Adrenal gland (tissue), 12 donors: Measurements from ENCODE around the gene ATG101. TPM values are rescaled to one million over a fixed set of nuclear protein-coding genes. Genes with fewer than 3 reads are reported as not detected.

ENCODE experiments used
- DNase-seq, 7 donors: peaks; one replicate each; pipeline ENCODE4 v3.0.0-alpha.2; 2019 to 2020
- H3K27ac ChIP-seq, 5 donors: fragments of 200-600 bp; sonication (generic) in 4 of 5; 1 replicate in 3 of 5; 2 replicates in 2 of 5; pipeline versions ENCODE4 v1.5.1 to v1.8.0; 2016 to 2020; ENCODE audit warnings: mild to moderate bottlenecking in 1 of 5
- H3K27me3 ChIP-seq: fragments of 200-600 bp; 2 replicates; pipeline ENCODE4 v1.8.0; 2021
- H3K36me3 ChIP-seq, 2 donors: fragments of 200-600 bp; replicated peaks in 1 of 2; 1 replicate in 1 of 2; 2 replicates in 1 of 2; pipeline versions ENCODE4 v1.5.1 to v1.8.0; 2018 to 2022
- H3K4me1 ChIP-seq, 2 donors: fragments of 200-600 bp; replicated peaks in 1 of 2; 1 replicate in 1 of 2; 2 replicates in 1 of 2; pipeline versions ENCODE4 v1.5.1 to v1.8.0; 2018 to 2021
- H3K4me3 ChIP-seq, 4 donors: fragments of 200-600 bp; sonication (generic) in 3 of 4; one replicate each; pipeline ENCODE4 v1.5.1; 2016 to 2018
- H3K9me3 ChIP-seq, 3 donors: fragments of 200-600 bp; sonication (generic) in 1 of 3; replicated peaks in 1 of 3; 1 replicate in 2 of 3; 2 replicates in 1 of 3; pipeline versions ENCODE4 v1.5.1 to v1.8.0; 2016 to 2021
- CTCF ChIP-seq, 6 experiments: fragments of 450-650 bp in 4 of 6; fragments of 200-600 bp in 2 of 6; sonication (generic) in 1 of 6; IDR thresholded peaks; 1 replicate in 5 of 6; 2 replicates in 1 of 6; pipeline versions ENCODE4 v1.5.1 to v1.8.0; 2016 to 2021; ENCODE audit warnings: antibody characterized with exemption in 6 of 6, mild to moderate bottlenecking in 2 of 6, moderate library complexity in 1 of 6
- POLR2A ChIP-seq, 2 donors: fragments of 450-650 bp; IDR thresholded peaks; one replicate each; pipeline ENCODE4 v1.6.1; 2017; ENCODE audit warnings: antibody characterized with exemption in 2 of 2, mild to moderate bottlenecking in 2 of 2, moderate library complexity in 1 of 2
- WGBS, 4 donors: extraction: QIAGEN DNeasy Blood & Tissue Kit in 2 of 4; methylation state at CpG; one replicate each; pipeline versions ENCODE4 v1.1.5 to v1.1.7; 2013 to 2017; 5-methylcytosine and 5-hydroxymethylcytosine counted together
- intact Hi-C, 2 donors: fragments of 100-400 bp; cut with DNase I; formaldehyde crosslinking; loops; one replicate each; pipeline versions ENCODE4 v1.14.1 to v1.15.0; 2022 to 2023
- polyA plus RNA-seq, 3 donors: library from polyadenylated mRNA; stranded (reverse); fragments of 200-250 nt in 2 of 3; fragments of 350-450 nt in 1 of 3; fragmentation: Illumina TruSeq in 1 of 3; extraction: RNeasy Lipid Tissue Mini Kit (QIAGEN cat#74804) in 1 of 3; gene quantifications; one replicate each; pipeline ENCODE4 v1.2.3, GENCODE V29; 2013 to 2014
- total RNA-seq, 9 donors: library from RNA; depleted of rRNA in 4 of 9; stranded (reverse); fragments of >200 nt in 4 of 9; fragments of 120-200 nt in 1 of 9; fragmentation: NEBNext Ultra II Directional in 1 of 9; extraction: Animal tissue kit (Norgen Biotek cat#: 25700) in 1 of 9; gene quantifications; one replicate each; pipeline versions ENCODE4 v1.1.0 to v1.2.4, GENCODE V29; 2013 to 2023
- donor health status: healthy with polysubstance abuse.
- donor health status: Bipolar disorder and iron deficiency.
- donor health status: DM: yes; HTN: yes; CAD: no.
- donor health status: DM: no; HTN: no; CAD: no.
- donor health status: DM: no; HTN: no; CAD: no.
- donor health status: DM: yes; HTN: yes; CAD: no.

The ATG101 gene
- total and polyA plus RNA-seq, 12 donors = 20.9 to 60.4 (median 36.9) TPM

- H3K36me3 ChIP-seq = no peaks in the 10 kb centered on the region
- DNase-seq = no peak
- WGBS, 4 donors = 71 to 93% (median 79%) methylated on average over 6 to 7 of the region's 7 CpGs
- peaks cover 6% of the 10 kb centered on the region for H3K27me3 ChIP-seq
- H3K4me1 ChIP-seq = no peaks in the 10 kb centered on the region
- H3K9me3 ChIP-seq = no peaks in the 10 kb centered on the region
- TF ChIP-seq CTCF (IDR thresholded peaks at IDR 0.05) = no peak
- TF ChIP-seq POLR2A (IDR thresholded peaks at IDR 0.05) = no peak
- no peak overlapping the region for H3K27ac ChIP-seq
- intact Hi-C loops = no loop called here
- H3K4me3 ChIP-seq = no peak overlapping the region
These were observed 53.1 kb downstream of the ATG101 start for GRCh38 chr12:52122904-52123303.

- H3K4me1 ChIP-seq = no peaks in the 10 kb centered on the region
- no peak for DNase-seq
- TF ChIP-seq POLR2A (IDR thresholded peaks at IDR 0.05) = no peak
- TF ChIP-seq CTCF (IDR thresholded peaks at IDR 0.05) = no peak
- no peak overlapping the region for H3K27ac ChIP-seq
- no peaks in the 10 kb centered on the region for H3K9me3 ChIP-seq
- H3K4me3 ChIP-seq = no peak overlapping the region
- peaks cover 6% of the 10 kb centered on the region for H3K27me3 ChIP-seq
- intact Hi-C loops = no loop called here
- H3K36me3 ChIP-seq = no peaks in the 10 kb centered on the region
- 49 to 76% (median 66%) methylated on average over 5 to 8 of the region's 8 CpGs for WGBS, 4 donors
These were observed 53.9 kb downstream of the ATG101 start for GRCh38 chr12:52123487-52124186.

GRCh38 chr12:52125476-52125900 is 55.7 kb downstream of the ATG101 start:
- DNase-seq = no peak
- H3K4me3 ChIP-seq = no peak overlapping the region
- 74 to 84% (median 79%) methylated on average over 4 to 6 of the region's 6 CpGs for WGBS, 4 donors
- H3K27me3 ChIP-seq = peaks cover 6% of the 10 kb centered on the region
- H3K9me3 ChIP-seq = no peaks in the 10 kb centered on the region
- TF ChIP-seq CTCF (IDR thresholded peaks at IDR 0.05) = no peak
- TF ChIP-seq POLR2A (IDR thresholded peaks at IDR 0.05) = no peak
- no peaks in the 10 kb centered on the region for H3K4me1 ChIP-seq
- peak overlapping the region in 1 of 5 donors; percentile 78 for H3K27ac ChIP-seq
- H3K36me3 ChIP-seq = no peaks in the 10 kb centered on the region
- intact Hi-C loops = no loop called here

GRCh38 chr12:52126050-52126604 is 56.3 kb downstream of the ATG101 start:
- no peak for DNase-seq
- intact Hi-C loops = no loop called here

More at GRCh38 chr12:52126050-52126604, 56.3 kb downstream of the ATG101 start:
- Histone ChIP-seq H3K27ac (peak overlapping the region in 3 of 5 donors; percentile 37 to 78 (median 42)), H3K4me3 (no peak overlapping the region), H3K27me3 (peaks cover 5% of the 10 kb centered on the region), H3K36me3 (no peaks in the 10 kb centered on the region), H3K9me3 (no peaks in the 10 kb centered on the region), H3K4me1 (no peaks in the 10 kb centered on the region)
- TF ChIP-seq POLR2A (IDR thresholded peaks at IDR 0.05) = no peak
- TF ChIP-seq CTCF (IDR thresholded peaks at IDR 0.05) = no peak
- WGBS, 4 donors = 61 to 82% (median 73%) methylated on average over 2 of the region's 2 CpGs; no CpG with 5 or more reads in 1 of the 4 donors

Other genes starting within 250 kb of the ATG101 start
- gene FIGNL2, start 221.3 kb upstream of the ATG101 start, total RNA-seq = under 1 TPM in 8 of 9 donors, not detected in 1; 0.23 to 0.32 (median 0.27) TPM
- under 1 TPM; 0.04 to 0.17 (median 0.16) TPM for gene FIGNL2, start 221.3 kb upstream of the ATG101 start, polyA plus RNA-seq
- gene ANKRD33, start 181.9 kb upstream of the ATG101 start, total RNA-seq = under 1 TPM in 2 of 9 donors, not detected in 7; 0.06 to 0.41 TPM
- gene ANKRD33, start 181.9 kb upstream of the ATG101 start, polyA plus RNA-seq = under 1 TPM in 1 of 3 donors, not detected in 2; 0.24 TPM
- gene ACVRL1, start 162.5 kb upstream of the ATG101 start, total RNA-seq = 100 to 1,000 TPM in 1 of 9 donors, 10 to 100 TPM in 8; 15.8 to 117 (median 45.5) TPM
- gene ACVRL1, start 162.5 kb upstream of the ATG101 start, polyA plus RNA-seq = 10 to 100 TPM in 2 of 3 donors, 1 to 10 TPM in 1; 7.8 to 29.4 (median 27.6) TPM
- 10 to 100 TPM in 7 of 9 donors, 1 to 10 TPM in 2; 6.3 to 26.3 (median 15.1) TPM for gene ACVR1B, start 118.3 kb upstream of the ATG101 start, total RNA-seq
- gene ACVR1B, start 118.3 kb upstream of the ATG101 start, polyA plus RNA-seq = 10 to 100 TPM in 2 of 3 donors, 1 to 10 TPM in 1; 9.5 to 14.1 (median 13.8) TPM
- 10 to 100 TPM in 5 of 9 donors, 1 to 10 TPM in 4; 1.8 to 26.0 (median 13.0) TPM for gene TAMALIN, start 63.0 kb upstream of the ATG101 start, total RNA-seq
- gene TAMALIN, start 63.0 kb upstream of the ATG101 start, polyA plus RNA-seq = 10 to 100 TPM in 2 of 3 donors, 1 to 10 TPM in 1; 5.3 to 44.9 (median 41.3) TPM
- gene NR4A1, start 18.5 kb upstream of the ATG101 start, total RNA-seq = 100 to 1,000 TPM in 5 of 9 donors, 10 to 100 TPM in 4; 19.0 to 854 (median 108) TPM
- 100 to 1,000 TPM in 2 of 3 donors, 10 to 100 TPM in 1; 34.5 to 499 (median 282) TPM for gene NR4A1, start 18.5 kb upstream of the ATG101 start, polyA plus RNA-seq
- 1 to 10 TPM in 1 of 9 donors, under 1 TPM in 2, not detected in 6; 0.54 to 2.1 (median 0.83) TPM for gene SMIM41, start 9.7 kb downstream of the ATG101 start, total RNA-seq
- under 1 TPM in 1 of 3 donors, not detected in 2; 0.10 TPM for gene SMIM41, start 9.7 kb downstream of the ATG101 start, polyA plus RNA-seq
- 10 to 100 TPM in 1 of 9 donors, 1 to 10 TPM in 7, under 1 TPM in 1; 0.95 to 14.6 (median 5.1) TPM for gene KRT80, start 122.0 kb downstream of the ATG101 start, total RNA-seq
- gene KRT80, start 122.0 kb downstream of the ATG101 start, polyA plus RNA-seq = 1 to 10 TPM; 1.8 to 8.8 (median 2.5) TPM
- gene KRT7, start 163.3 kb downstream of the ATG101 start, total RNA-seq = 10 to 100 TPM in 2 of 9 donors, 1 to 10 TPM in 6, under 1 TPM in 1; 0.33 to 13.5 (median 7.9) TPM
- gene KRT7, start 163.3 kb downstream of the ATG101 start, polyA plus RNA-seq = 10 to 100 TPM in 2 of 3 donors, 1 to 10 TPM in 1; 2.1 to 34.8 (median 12.1) TPM
- 1 to 10 TPM in 5 of 9 donors, under 1 TPM in 3, not detected in 1; 0.69 to 6.2 (median 1.4) TPM for gene KRT86, start 204.7 kb downstream of the ATG101 start, total RNA-seq
- 1 to 10 TPM in 1 of 3 donors, under 1 TPM in 1, not detected in 1; 0.61 to 1.4 TPM for gene KRT86, start 204.7 kb downstream of the ATG101 start, polyA plus RNA-seq
- under 1 TPM in 2 of 9 donors, not detected in 7; 0.25 to 0.42 TPM for gene KRT81, start 221.6 kb downstream of the ATG101 start, total RNA-seq
- not detected for gene KRT81, start 221.6 kb downstream of the ATG101 start, polyA plus RNA-seq